Suprapubic skin (tissue), 4 donors: ENCODE measurements around the gene SPEM3. TPM values are rescaled to one million over a fixed set of nuclear protein-coding genes. Genes with fewer than 3 reads are reported as not detected.

Experiments
- DNase-seq, 2 donors: peaks; one replicate each; pipeline ENCODE4 v3.0.0-alpha.2; 2019; ENCODE audit warnings: low spot score in 2 of 2
- H3K27ac ChIP-seq: fragments of 200-600 bp; sonication (generic); one replicate; pipeline ENCODE4 v1.5.1; 2019
- H3K27me3 ChIP-seq: fragments of 200-600 bp; sonication (generic); one replicate; pipeline ENCODE4 v1.5.1; 2019
- H3K36me3 ChIP-seq: fragments of 200-600 bp; sonication (generic); one replicate; pipeline ENCODE4 v1.5.1; 2019
- H3K4me1 ChIP-seq: fragments of 200-600 bp; sonication (generic); one replicate; pipeline ENCODE4 v1.5.1; 2019
- H3K4me3 ChIP-seq: fragments of 200-600 bp; sonication (generic); one replicate; pipeline ENCODE4 v1.5.1; 2019; ENCODE audit warnings: mild to moderate bottlenecking
- H3K9me3 ChIP-seq: fragments of 200-600 bp; sonication (generic); one replicate; pipeline ENCODE4 v1.5.1; 2019
- CTCF ChIP-seq, 2 donors: fragments of 200-600 bp in 1 of 2; fragments of 450-650 bp in 1 of 2; sonication (generic) in 1 of 2; IDR thresholded peaks; one replicate each; pipeline ENCODE4 v1.5.1; 2016 to 2019; ENCODE audit warnings: antibody characterized with exemption in 2 of 2, mild to moderate bottlenecking in 1 of 2, moderate library complexity in 1 of 2
- EP300 ChIP-seq: sonication (generic); formaldehyde crosslinking; IDR thresholded peaks from one replicate; pipeline ENCODE4 v1.6.1; 2017; ENCODE audit warnings: antibody characterized with exemption
- POLR2A ChIP-seq, 2 donors: fragments of 450-650 bp; IDR thresholded peaks; one replicate each; pipeline ENCODE4 v1.6.1; 2017; ENCODE audit warnings: antibody characterized with exemption in 2 of 2, mild to moderate bottlenecking in 2 of 2, moderate library complexity in 2 of 2
- POLR2AphosphoS5 ChIP-seq, 3 donors: sonication (generic); formaldehyde crosslinking; IDR thresholded peaks; one replicate each; pipeline ENCODE4 v1.6.1; 2017; ENCODE audit warnings: antibody characterized with exemption in 3 of 3
- WGBS: methylation state at CpG from one replicate; pipeline ENCODE4 v1.1.5; 2018; 5-methylcytosine and 5-hydroxymethylcytosine counted together
- total RNA-seq, 4 donors: library from RNA; depleted of rRNA; stranded (reverse); fragments of >200 nt; gene quantifications; one replicate each; pipeline ENCODE4 v1.1.0, GENCODE V29; 2016

Gene SPEM3
- total RNA-seq, 4 donors from 2014 or later: not detected

GRCh38 chr17:7437369-7437863 is 8.8 kb downstream of the SPEM3 start:
- no peak for TF ChIP-seq EP300
- no peak for TF ChIP-seq CTCF (IDR thresholded peaks at IDR 0.05)
- TF ChIP-seq POLR2A (IDR thresholded peaks at IDR 0.05): no peak
- TF ChIP-seq POLR2AphosphoS5 (IDR thresholded peaks at IDR 0.05): no peak
- Histone ChIP-seq H3K27ac (peak overlapping the region; percentile 91), H3K9me3 (no peaks in the 10 kb centered on the region), H3K4me1 (peaks cover 58% of the 10 kb centered on the region), H3K27me3 (peaks cover 14% of the 10 kb centered on the region), H3K36me3 (no peaks in the 10 kb centered on the region), H3K4me3 (peak overlapping the region; percentile 68)
- no peak for DNase-seq
- 46% methylated on average over 13 of the region's 31 CpGs for WGBS

- peaks cover 14% of the 10 kb centered on the region for H3K27me3 ChIP-seq
- DNase-seq: peak in 1 of 2 donors; percentile 82
- TF ChIP-seq POLR2A (IDR thresholded peaks at IDR 0.05): no peak
- TF ChIP-seq CTCF (IDR thresholded peaks at IDR 0.05): no peak
- TF ChIP-seq EP300: no peak
- no peak for TF ChIP-seq POLR2AphosphoS5 (IDR thresholded peaks at IDR 0.05)
- H3K4me1 ChIP-seq: peaks cover 58% of the 10 kb centered on the region
- WGBS: 6% methylated on average over 23 of the region's 48 CpGs
- H3K9me3 ChIP-seq: no peaks in the 10 kb centered on the region
- peak overlapping the region; percentile 91 for H3K27ac ChIP-seq
- no peaks in the 10 kb centered on the region for H3K36me3 ChIP-seq
- H3K4me3 ChIP-seq: peak overlapping the region; percentile 68
Measured at GRCh38 chr17:7437950-7438614, 9.4 kb downstream of the SPEM3 start.

- TF ChIP-seq EP300 (no peak), POLR2A (IDR thresholded peaks at IDR 0.05) (no peak), POLR2AphosphoS5 (IDR thresholded peaks at IDR 0.05) (no peak), CTCF (IDR thresholded peaks at IDR 0.05) (no peak)
- no peak overlapping the region for H3K27ac ChIP-seq
- no peak for DNase-seq
- H3K9me3 ChIP-seq: no peaks in the 10 kb centered on the region
- whole genome bisulfite sequencing: 31% methylated on average over 11 of the region's 11 CpGs
- no peaks in the 10 kb centered on the region for H3K36me3 ChIP-seq
- H3K27me3 ChIP-seq: peaks cover 14% of the 10 kb centered on the region
- H3K4me3 ChIP-seq: peak overlapping the region; percentile 68
- H3K4me1 ChIP-seq: peaks cover 62% of the 10 kb centered on the region
Measured at GRCh38 chr17:7438656-7439460, 10.2 kb downstream of the SPEM3 start.

GRCh38 chr17:7439462-7440112 is 10.9 kb downstream of the SPEM3 start, which contains the start of gene FGF11:
FGF11 (plus strand) TSS chr17:7439512; CDS start chr17:7439621, 109 bp downstream.
- Histone ChIP-seq H3K27me3 (peaks cover 14% of the 10 kb centered on the region), H3K36me3 (no peaks in the 10 kb centered on the region), H3K4me1 (peaks cover 69% of the 10 kb centered on the region), H3K27ac (peak within 1 kb of the TSS; percentile 91), H3K9me3 (no peaks in the 10 kb centered on the region), H3K4me3 (peak within 1 kb of the TSS; percentile 68)
- DNase-seq: no peak
- WGBS: 0% methylated on average over 33 of the region's 50 CpGs
- TF ChIP-seq CTCF (IDR thresholded peaks at IDR 0.05) (no peak), POLR2AphosphoS5 (IDR thresholded peaks at IDR 0.05) (no peak), EP300 (no peak), POLR2A (IDR thresholded peaks at IDR 0.05) (no peak)
